H9 (cell line): Measurements from ENCODE around the gene LRRC8A. TPM values are rescaled to one million over a fixed set of nuclear protein-coding genes. Genes with fewer than 3 reads are reported as not detected.
"Not testable (repeated sequence)": the region's sequence is repeated elsewhere in the genome, so short reads cannot be mapped to it uniquely, and the experiment has no call there.

Source experiments
- DNase-seq: peaks from one replicate; pipeline ENCODE4 v3.0.0-alpha.2; 2017
- H2AFZ ChIP-seq: one replicate; pipeline ENCODE4 v1.6.1; 2013; ENCODE audit warnings: mild to moderate bottlenecking, low read length, control low read depth, moderate library complexity
- H2AK5ac ChIP-seq: 2 replicates; pipeline ENCODE4 v1.6.1; 2013; ENCODE audit warnings: low read length, control low read depth, mixed read lengths; ENCODE audit not compliant: insufficient read length
- H2BK120ac ChIP-seq: one replicate; pipeline ENCODE4 v1.6.1; 2013; ENCODE audit warnings: low read depth, mild to moderate bottlenecking, low read length, control low read depth, inconsistent platforms; ENCODE audit not compliant: poor library complexity, severe bottlenecking
- H2BK12ac ChIP-seq: 2 replicates; pipeline ENCODE4 v1.6.1; 2013; ENCODE audit warnings: low read length, control low read depth, mixed read lengths, low read depth; ENCODE audit not compliant: insufficient read length
- H2BK15ac ChIP-seq: 2 replicates; pipeline ENCODE4 v1.6.1; 2013; ENCODE audit warnings: low read depth, low read length, control low read depth
- H2BK20ac ChIP-seq: one replicate; pipeline ENCODE4 v1.6.1; 2013; ENCODE audit warnings: low read depth, mild to moderate bottlenecking, low read length, control low read depth, inconsistent platforms; ENCODE audit not compliant: poor library complexity, severe bottlenecking
- H2BK5ac ChIP-seq: 2 replicates; pipeline ENCODE4 v1.6.1; 2013; ENCODE audit warnings: low read length, control low read depth, mixed read lengths; ENCODE audit not compliant: insufficient read length
- H3K14ac ChIP-seq: 2 replicates; pipeline ENCODE4 v1.6.1; 2013; ENCODE audit warnings: low read length, control low read depth; ENCODE audit not compliant: insufficient read depth
- H3K18ac ChIP-seq: 2 replicates; pipeline ENCODE4 v1.6.1; 2013; ENCODE audit warnings: low read depth, mild to moderate bottlenecking, mixed read lengths, low read length, control low read depth; ENCODE audit not compliant: insufficient read length
- H3K23ac ChIP-seq: 2 replicates; pipeline ENCODE4 v1.6.1; 2013; ENCODE audit warnings: low read length, control low read depth, mixed read lengths, low read depth; ENCODE audit not compliant: insufficient read length
- H3K23me2 ChIP-seq: 2 replicates; pipeline ENCODE4 v1.6.1; 2013; ENCODE audit warnings: low read depth, mild to moderate bottlenecking, mixed read lengths, low read length, control low read depth; ENCODE audit not compliant: insufficient read length, poor library complexity, severe bottlenecking
- H3K27ac ChIP-seq: 2 replicates; pipeline ENCODE4 v1.5.1; 2013; ENCODE audit warnings: low read length, control low read depth, mixed read lengths, low read depth; ENCODE audit not compliant: insufficient read length
- H3K27me3 ChIP-seq: 2 replicates; pipeline ENCODE4 v1.6.1; 2013; ENCODE audit warnings: low read length, control low read depth, inconsistent platforms; ENCODE audit not compliant: insufficient read depth
- H3K4ac ChIP-seq: 2 replicates; pipeline ENCODE4 v1.6.1; 2013; ENCODE audit warnings: low read depth, mild to moderate bottlenecking, control low read depth, inconsistent platforms, low read length, moderate library complexity
- H3K4me1 ChIP-seq: 2 replicates; pipeline ENCODE4 v1.6.1; 2013; ENCODE audit warnings: low read length, control low read depth, inconsistent platforms; ENCODE audit not compliant: insufficient read depth
- H3K4me2 ChIP-seq: 2 replicates; pipeline ENCODE4 v1.6.1; 2013; ENCODE audit warnings: low read length, control low read depth, mixed read lengths; ENCODE audit not compliant: insufficient read length, insufficient read depth
- H3K56ac ChIP-seq: 2 replicates; pipeline ENCODE4 v1.6.1; 2013; ENCODE audit warnings: low read depth, mild to moderate bottlenecking, mixed read lengths, low read length, control low read depth; ENCODE audit not compliant: insufficient read length
- H3K79me1 ChIP-seq: 2 replicates; pipeline ENCODE4 v1.6.1; 2013; ENCODE audit warnings: low read depth, mild to moderate bottlenecking, moderate library complexity, low read length, control low read depth, inconsistent platforms; ENCODE audit not compliant: insufficient read depth, poor library complexity, severe bottlenecking
- H3K79me2 ChIP-seq: 2 replicates; pipeline ENCODE4 v1.6.1; 2013; ENCODE audit warnings: low read length, control low read depth, inconsistent platforms; ENCODE audit not compliant: insufficient read depth
- H3K9ac ChIP-seq: 2 replicates; pipeline ENCODE4 v1.6.1; 2013; ENCODE audit warnings: low read length, control low read depth, mixed read lengths; ENCODE audit not compliant: insufficient read length; ENCODE audit errors: extremely low read depth
- H3K9me3 ChIP-seq: one replicate; pipeline ENCODE4 v1.6.1; 2013; ENCODE audit warnings: low read depth, low read length, inconsistent platforms; ENCODE audit not compliant: control insufficient read depth
- H3T11ph ChIP-seq: one replicate; pipeline ENCODE4 v1.6.1; 2013; ENCODE audit warnings: mild to moderate bottlenecking, low read length, control low read depth, inconsistent platforms
- H4K20me1 ChIP-seq: one replicate; pipeline ENCODE4 v1.6.1; 2013; ENCODE audit not compliant: control insufficient read depth, insufficient read length, insufficient read depth
- H4K5ac ChIP-seq: 2 replicates; pipeline ENCODE4 v1.6.1; 2013; ENCODE audit warnings: low read depth, mild to moderate bottlenecking, mixed read lengths, low read length, control low read depth; ENCODE audit not compliant: insufficient read length
- H4K8ac ChIP-seq: replicated peaks from 2 replicates; pipeline ENCODE4 v1.6.1; 2013; ENCODE audit warnings: low read length, control low read depth, mixed read lengths, low read depth; ENCODE audit not compliant: insufficient read length
- H4K91ac ChIP-seq: 2 replicates; pipeline ENCODE4 v1.6.1; 2013; ENCODE audit warnings: low read depth, mild to moderate bottlenecking, moderate library complexity, mixed read lengths, low read length, control low read depth; ENCODE audit not compliant: insufficient read length
- H3K27ac Mint-ChIP-seq, 3 experiments: 2 replicates in 2 of 3; 3 replicates in 1 of 3; pipeline ENCODE4 v1.8.0; 2020 to 2021; ENCODE audit warnings: mixed read lengths in 3 of 3, mild to moderate bottlenecking in 1 of 3, moderate library complexity in 1 of 3
- H3K27me3 Mint-ChIP-seq: 2 replicates; pipeline ENCODE4 v1.8.0; 2021; ENCODE audit warnings: low read depth, mild to moderate bottlenecking, moderate library complexity, mixed read lengths
- H3K36me3 Mint-ChIP-seq, 3 experiments: 2 replicates in 2 of 3; 3 replicates in 1 of 3; pipeline ENCODE4 v1.8.0; 2020 to 2021; ENCODE audit warnings: low read depth in 3 of 3, mixed read lengths in 3 of 3; ENCODE audit not compliant: insufficient read depth in 1 of 3
- H3K4me1 Mint-ChIP-seq, 2 experiments: 2 replicates each; pipeline ENCODE4 v1.8.0; 2020; ENCODE audit warnings: mixed read lengths in 2 of 2
- H3K4me3 Mint-ChIP-seq, 2 experiments: 2 replicates in 1 of 2; 3 replicates in 1 of 2; pipeline ENCODE4 v1.8.0; 2020 to 2021; ENCODE audit warnings: mild to moderate bottlenecking in 2 of 2, mixed read lengths in 2 of 2, moderate library complexity in 1 of 2
- H3K9me3 Mint-ChIP-seq, 2 experiments: 2 replicates in 1 of 2; 3 replicates in 1 of 2; pipeline ENCODE4 v1.8.0; 2020; ENCODE audit warnings: mild to moderate bottlenecking in 2 of 2, mixed read lengths in 2 of 2, moderate library complexity in 1 of 2
- CTCF ChIP-seq: fragments of 200-600 bp; sonication (generic); conservative IDR thresholded peaks from 3 replicates; pipeline ENCODE4 v1.8.0; 2021; ENCODE audit warnings: antibody characterized with exemption, mild to moderate bottlenecking
- WGBS: extraction: QIAGEN DNeasy Blood & Tissue Kit; methylation state at CpG from one replicate; pipeline ENCODE4 v1.1.7; 2013; ENCODE audit warnings: missing lambda C conversion rate, low lambda C conversion rate, mixed read lengths; ENCODE audit not compliant: insufficient read length; ENCODE audit errors: extremely low coverage; 5-methylcytosine and 5-hydroxymethylcytosine counted together
- total RNA-seq: library from RNA; stranded (reverse); gene quantifications from 2 replicates; pipeline ENCODE4 v1.2.1, GENCODE V29; 2021

The LRRC8A gene
- total RNA-seq, 1 experiment from 2014 or later: 76.0 TPM

- Mint-ChIP-seq H3K4me1 (peaks cover 4 to 5% of the 10 kb centered on the region in 2 experiments; a peak in 2 of 4 replicates), H3K4me3 (no peak overlapping the region), H3K27ac (no peak overlapping the region; a peak in 1 of 7 replicates), H3K36me3 (peaks cover 22 to 25% (median 25%) of the 10 kb centered on the region in 3 experiments), H3K27me3 (no peaks in the 10 kb centered on the region), H3K9me3 (peaks cover 21 to 22% of the 10 kb centered on the region in 2 experiments)
- Histone ChIP-seq H4K20me1 (no peaks in the 10 kb centered on the region), H2BK120ac (no peak overlapping the region), H3K9ac (no peak overlapping the region), H3K14ac (no peak overlapping the region), H3K56ac (no peak overlapping the region), H4K8ac (no peak overlapping the region), H3T11ph (no peak overlapping the region), H3K9me3 (no peaks in the 10 kb centered on the region), H2BK15ac (no peak overlapping the region), H3K79me2 (no peaks in the 10 kb centered on the region), H2BK5ac (no peak overlapping the region), H2AK5ac (no peak overlapping the region), H3K4me2 (no peak overlapping the region), H3K18ac (no peak overlapping the region), H2AFZ (no peak overlapping the region), H3K4me1 (no peaks in the 10 kb centered on the region), H3K27ac (no peak overlapping the region), H3K23ac (no peak overlapping the region), H3K23me2 (no peaks in the 10 kb centered on the region), H3K27me3 (no peaks in the 10 kb centered on the region), H4K91ac (no peak overlapping the region), H3K79me1 (no peaks in the 10 kb centered on the region), H3K4ac (no peak overlapping the region), H4K5ac (no peak overlapping the region), H2BK20ac (no peak overlapping the region), H2BK12ac (no peak overlapping the region)
- no peak for DNase-seq
- WGBS: no CpG with 5 or more reads among the region's 1 CpG
- no peak for TF ChIP-seq CTCF
These were observed 34.1 kb upstream of the LRRC8A start for GRCh38 chr9:128847803-128848202.

- WGBS: no CpG with 5 or more reads among the region's 10 CpGs
- DNase-seq, H2BK20ac ChIP-seq, H3T11ph ChIP-seq, H3K56ac ChIP-seq, H3K14ac ChIP-seq, H3K27me3 ChIP-seq, H3K23ac ChIP-seq, H2AK5ac ChIP-seq, H4K91ac ChIP-seq, H3K4ac ChIP-seq, H3K79me1 ChIP-seq, H4K5ac ChIP-seq, H2BK12ac ChIP-seq, H3K4me3 Mint-ChIP-seq, H2BK5ac ChIP-seq, H2AFZ ChIP-seq, H4K8ac ChIP-seq, H3K27ac ChIP-seq, H3K18ac ChIP-seq, H3K9ac ChIP-seq, H3K79me2 ChIP-seq, H3K4me2 ChIP-seq, H2BK15ac ChIP-seq, H3K27ac Mint-ChIP-seq, H2BK120ac ChIP-seq, H3K23me2 ChIP-seq, H3K27me3 Mint-ChIP-seq, H3K9me3 ChIP-seq, H3K4me1 ChIP-seq, H3K4me1 Mint-ChIP-seq, H4K20me1 ChIP-seq: not testable (repeated sequence)
- H3K36me3 Mint-ChIP-seq: peaks cover 22 to 25% (median 22%) of the 10 kb centered on the region in 3 experiments
- peaks cover 21 to 22% of the 10 kb centered on the region in 2 experiments for H3K9me3 Mint-ChIP-seq
These were observed 30.9 kb upstream of the LRRC8A start for GRCh38 chr9:128851024-128851423.
